NCI-H2227 (cell line): Measurements from ENCODE around the gene SOHLH1.
"Not testable (repeated sequence)": the region's sequence is repeated elsewhere in the genome, so short reads cannot be mapped to it uniquely, and the experiment has no call there.

ENCODE experiments used
- DNase-seq: peaks from one replicate; lab custom pipeline; 2025; ENCODE audit not compliant: unreplicated experiment; lab: John Stamatoyannopoulos, UW

Gene SOHLH1

GRCh38 chr9:135681161-135681560 lies 18.1 kb downstream of the SOHLH1 start:
- DNase-seq, result no peak

GRCh38 chr9:135680056-135680455 lies 19.2 kb downstream of the SOHLH1 start:
- DNase-seq, result no peak

GRCh38 chr9:135678236-135679017 lies 20.9 kb downstream of the SOHLH1 start:
- no peak for DNase-seq

GRCh38 chr9:135677641-135678168 lies 21.6 kb downstream of the SOHLH1 start:
- DNase-seq, result no peak

- DNase-seq, result no peak
These were observed 22.4 kb downstream of the SOHLH1 start for GRCh38 chr9:135676891-135677290.

GRCh38 chr9:135674977-135675376 lies 24.3 kb downstream of the SOHLH1 start:
- DNase-seq, result no peak

GRCh38 chr9:135673941-135674340 lies 25.3 kb downstream of the SOHLH1 start:
- DNase-seq, result no peak

GRCh38 chr9:135672786-135673185 lies 26.5 kb downstream of the SOHLH1 start:
- DNase-seq, result not testable (repeated sequence)

GRCh38 chr9:135671591-135672041 lies 27.7 kb downstream of the SOHLH1 start:
- no peak for DNase-seq

- DNase-seq, result no peak
These were observed 28.3 kb downstream of the SOHLH1 start for GRCh38 chr9:135670721-135671590.

- no peak for DNase-seq
These were observed 29.5 kb downstream of the SOHLH1 start for GRCh38 chr9:135669616-135670285.

- not testable (repeated sequence) for DNase-seq
These were observed 30.3 kb downstream of the SOHLH1 start for GRCh38 chr9:135669018-135669417.

- DNase-seq, result no peak
These were observed 31.7 kb downstream of the SOHLH1 start for GRCh38 chr9:135667463-135668001.

GRCh38 chr9:135666534-135667462 lies 32.5 kb downstream of the SOHLH1 start:
- no peak for DNase-seq

GRCh38 chr9:135665795-135666189 lies 33.5 kb downstream of the SOHLH1 start:
- no peak for DNase-seq

GRCh38 chr9:135664801-135665794 lies 34.2 kb downstream of the SOHLH1 start:
- no peak for DNase-seq

GRCh38 chr9:135664266-135664665 lies 35.0 kb downstream of the SOHLH1 start:
- no peak for DNase-seq

GRCh38 chr9:135663857-135664256 lies 35.4 kb downstream of the SOHLH1 start:
- DNase-seq, result no peak

GRCh38 chr9:135663451-135663770 lies 35.9 kb downstream of the SOHLH1 start:
- no peak for DNase-seq
